LNCaP clone FGC (cell line): ENCODE measurements around the gene TFF3.

Experiments used
- DNase-seq: peaks from one replicate; pipeline ENCODE4 v3.0.0-alpha.2; 2011; ENCODE audit warnings: low read depth
- H3K4me3 ChIP-seq: 2 replicates; pipeline ENCODE4 v1.5.1; 2011; ENCODE audit warnings: mild to moderate bottlenecking, low read depth, low read length, control low read depth
- CTCF ChIP-seq: IDR thresholded peaks from 2 replicates; pipeline ENCODE4 v1.5.1; 2012; ENCODE audit warnings: mild to moderate bottlenecking; ENCODE audit not compliant: control insufficient read depth, insufficient read depth; ENCODE audit errors: extremely low read depth

Gene TFF3

GRCh38 chr21:42358937-42359336 is 43.7 kb upstream of the TFF3 start:
- H3K4me3 ChIP-seq = no peak overlapping the region
- DNase-seq = no peak
- no peak for TF ChIP-seq CTCF

- TF ChIP-seq CTCF = no peak
- DNase-seq = no peak
- no peak overlapping the region for H3K4me3 ChIP-seq
These were observed 43.1 kb upstream of the TFF3 start for GRCh38 chr21:42358261-42358660.

GRCh38 chr21:42357307-42357706 is 42.1 kb upstream of the TFF3 start:
- DNase-seq = no peak
- no peak for TF ChIP-seq CTCF

GRCh38 chr21:42356650-42357049 is 41.4 kb upstream of the TFF3 start:
- no peak for TF ChIP-seq CTCF
- no peak for DNase-seq
- no peak overlapping the region for H3K4me3 ChIP-seq

More at GRCh38 chr21:42357307-42357706, 42.1 kb upstream of the TFF3 start:
- H3K4me3 ChIP-seq = no peak overlapping the region

GRCh38 chr21:42356046-42356445 is 40.8 kb upstream of the TFF3 start:
- no peak for DNase-seq
- TF ChIP-seq CTCF = no peak
- no peak overlapping the region for H3K4me3 ChIP-seq

GRCh38 chr21:42353623-42354022 is 38.4 kb upstream of the TFF3 start:
- DNase-seq = no peak
- TF ChIP-seq CTCF = no peak
- no peak overlapping the region for H3K4me3 ChIP-seq

- H3K4me3 ChIP-seq = no peak overlapping the region
- no peak for TF ChIP-seq CTCF
- DNase-seq = no peak
These were observed 37.4 kb upstream of the TFF3 start for GRCh38 chr21:42352441-42353095.
